Astrocyte (in vitro differentiated cells and primary cell): ENCODE results near the gene CEBPG. TPM values are rescaled to one million over a fixed set of nuclear protein-coding genes. Genes with fewer than 3 reads are reported as not detected.

Experiments used
- DNase-seq: peaks from one replicate; pipeline ENCODE4 v3.0.0-alpha.2; 2010; ENCODE audit warnings: low read depth
- FAIRE-seq: peaks from 2 replicates; lab custom pipeline; 2011; peaks lifted over from hg19 to GRCh38; lab: Jason Lieb, UNC
- H2AFZ ChIP-seq: 2 replicates; pipeline ENCODE4 v1.6.0; 2012; ENCODE audit warnings: low read depth, low read length, inconsistent platforms
- H3K27ac ChIP-seq: 2 replicates; pipeline ENCODE4 v1.5.1; 2011; ENCODE audit warnings: low read depth, low read length, inconsistent platforms
- H3K27me3 ChIP-seq: 2 replicates; pipeline ENCODE4 v1.6.0; 2011; ENCODE audit warnings: low read length, inconsistent platforms; ENCODE audit not compliant: insufficient read depth
- H3K36me3 ChIP-seq: 2 replicates; pipeline ENCODE4 v1.5.1; 2011; ENCODE audit warnings: low read length, inconsistent platforms; ENCODE audit not compliant: insufficient read depth
- H3K4me1 ChIP-seq: 2 replicates; pipeline ENCODE4 v1.5.1; 2011; ENCODE audit warnings: low read length, inconsistent platforms; ENCODE audit not compliant: insufficient read depth
- H3K4me2 ChIP-seq: 2 replicates; pipeline ENCODE4 v1.6.0; 2012; ENCODE audit warnings: low read length, inconsistent platforms
- H3K4me3 ChIP-seq: 2 replicates; pipeline ENCODE4 v1.5.1; 2011; ENCODE audit warnings: low read depth, mild to moderate bottlenecking, low read length, inconsistent platforms; ENCODE audit not compliant: insufficient read depth
- H3K79me2 ChIP-seq: 2 replicates; pipeline ENCODE4 v1.6.0; 2012; ENCODE audit warnings: mild to moderate bottlenecking, low read length, inconsistent platforms; ENCODE audit not compliant: insufficient read depth
- H3K9ac ChIP-seq: 2 replicates; pipeline ENCODE4 v1.6.0; 2012; ENCODE audit warnings: mild to moderate bottlenecking, low read length, inconsistent platforms
- H3K9me3 ChIP-seq: 2 replicates; pipeline ENCODE4 v1.5.1; 2012; ENCODE audit warnings: low read depth, mild to moderate bottlenecking, low read length, inconsistent platforms; ENCODE audit not compliant: insufficient read depth
- H4K20me1 ChIP-seq: 2 replicates; pipeline ENCODE4 v1.6.0; 2012; ENCODE audit warnings: low read length, inconsistent platforms; ENCODE audit not compliant: insufficient read depth
- H3K27ac Mint-ChIP-seq: one replicate; pipeline ENCODE4 v1.8.0; 2021; ENCODE audit warnings: mild to moderate bottlenecking, mixed read lengths; ENCODE audit not compliant: unreplicated experiment
- H3K27me3 Mint-ChIP-seq: one replicate; pipeline ENCODE4 v1.8.0; 2021; ENCODE audit warnings: low read depth, mixed read lengths; ENCODE audit not compliant: unreplicated experiment
- H3K36me3 Mint-ChIP-seq: one replicate; pipeline ENCODE4 v1.8.0; 2021; ENCODE audit warnings: low read depth, mixed read lengths; ENCODE audit not compliant: unreplicated experiment
- H3K4me1 Mint-ChIP-seq: one replicate; pipeline ENCODE4 v1.8.0; 2021; ENCODE audit warnings: low read depth, mixed read lengths; ENCODE audit not compliant: unreplicated experiment
- H3K4me3 Mint-ChIP-seq: one replicate; pipeline ENCODE4 v1.8.0; 2021; ENCODE audit warnings: mild to moderate bottlenecking, moderate library complexity, mixed read lengths; ENCODE audit not compliant: unreplicated experiment
- H3K9me3 Mint-ChIP-seq: one replicate; pipeline ENCODE4 v1.8.0; 2021; ENCODE audit warnings: mild to moderate bottlenecking, mixed read lengths; ENCODE audit not compliant: unreplicated experiment
- EZH2 ChIP-seq: IDR thresholded peaks from 2 replicates; pipeline ENCODE4 v1.6.1; 2012; ENCODE audit warnings: mild to moderate bottlenecking, low read length, inconsistent platforms; ENCODE audit not compliant: insufficient read depth
- total RNA-seq: library from RNA; stranded (reverse); gene quantifications from 2 replicates; pipeline ENCODE4 v1.2.1, GENCODE V29; 2021
- TF ChIP-seq, protein P1 (sequence below): IDR thresholded peaks from 2 replicates; pipeline ENCODE4 v1.5.1; 2011; ENCODE audit warnings: low read depth, mild to moderate bottlenecking, inconsistent platforms, low read length, moderate library complexity; ENCODE audit not compliant: insufficient read depth

Gene CEBPG
- total RNA-seq, 1 donor from 2014 or later, result 31.7 TPM

DNA sequence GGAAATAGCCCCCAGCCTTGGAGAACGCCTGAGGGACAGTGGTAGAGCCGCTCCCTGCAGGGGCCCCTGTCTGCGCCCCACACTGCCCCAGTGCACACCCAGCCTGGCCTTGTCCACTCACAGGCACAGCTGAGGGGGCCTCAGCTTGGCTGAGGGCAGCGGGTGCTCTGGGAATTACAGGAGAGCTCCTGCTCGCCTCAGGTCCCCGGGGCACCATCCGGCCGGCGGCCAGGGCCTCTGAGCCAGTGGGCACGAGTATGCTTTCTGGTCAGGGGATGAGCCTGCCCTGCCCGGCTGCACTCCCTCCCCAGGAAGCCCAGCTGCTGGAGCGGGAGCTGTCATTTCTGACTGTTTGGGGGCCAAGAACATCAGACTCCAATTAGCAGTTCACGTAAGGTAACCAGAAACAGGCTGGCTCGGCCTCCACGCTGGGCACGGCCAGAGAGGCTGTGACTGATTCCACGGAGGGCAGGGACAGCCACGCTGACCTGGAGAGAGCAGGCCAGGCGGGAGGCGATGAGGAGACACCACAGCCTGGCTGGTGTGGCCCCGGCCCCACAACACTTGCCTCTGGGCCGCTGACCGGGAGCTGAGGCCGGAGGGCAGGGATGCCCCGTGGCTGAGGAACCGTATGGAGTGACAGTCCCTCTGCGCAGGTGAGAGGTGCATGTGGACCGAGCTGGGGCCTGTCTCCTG lies 15.4 kb downstream of the CEBPG start:
- peaks cover 2% of the 10 kb centered on the region for H3K4me1 Mint-ChIP-seq
- TF ChIP-seq, protein P1, sequence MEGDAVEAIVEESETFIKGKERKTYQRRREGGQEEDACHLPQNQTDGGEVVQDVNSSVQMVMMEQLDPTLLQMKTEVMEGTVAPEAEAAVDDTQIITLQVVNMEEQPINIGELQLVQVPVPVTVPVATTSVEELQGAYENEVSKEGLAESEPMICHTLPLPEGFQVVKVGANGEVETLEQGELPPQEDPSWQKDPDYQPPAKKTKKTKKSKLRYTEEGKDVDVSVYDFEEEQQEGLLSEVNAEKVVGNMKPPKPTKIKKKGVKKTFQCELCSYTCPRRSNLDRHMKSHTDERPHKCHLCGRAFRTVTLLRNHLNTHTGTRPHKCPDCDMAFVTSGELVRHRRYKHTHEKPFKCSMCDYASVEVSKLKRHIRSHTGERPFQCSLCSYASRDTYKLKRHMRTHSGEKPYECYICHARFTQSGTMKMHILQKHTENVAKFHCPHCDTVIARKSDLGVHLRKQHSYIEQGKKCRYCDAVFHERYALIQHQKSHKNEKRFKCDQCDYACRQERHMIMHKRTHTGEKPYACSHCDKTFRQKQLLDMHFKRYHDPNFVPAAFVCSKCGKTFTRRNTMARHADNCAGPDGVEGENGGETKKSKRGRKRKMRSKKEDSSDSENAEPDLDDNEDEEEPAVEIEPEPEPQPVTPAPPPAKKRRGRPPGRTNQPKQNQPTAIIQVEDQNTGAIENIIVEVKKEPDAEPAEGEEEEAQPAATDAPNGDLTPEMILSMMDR, result no peak
- no peak for TF ChIP-seq EZH2
- no peak overlapping the region for H3K27ac ChIP-seq
- no peak overlapping the region for H2AFZ ChIP-seq
- H3K4me3 ChIP-seq, result no peak overlapping the region
- no peak overlapping the region for H3K27ac Mint-ChIP-seq
- no peak overlapping the region for H3K4me3 Mint-ChIP-seq
- peaks cover 3% of the 10 kb centered on the region for H3K36me3 Mint-ChIP-seq
- no peaks in the 10 kb centered on the region for H3K36me3 ChIP-seq
- no peaks in the 10 kb centered on the region for H3K27me3 Mint-ChIP-seq
- H3K9ac ChIP-seq, result no peak overlapping the region
- peaks cover 28% of the 10 kb centered on the region for H3K79me2 ChIP-seq
- FAIRE-seq (no peak), DNase-seq (no peak)
- no peak overlapping the region for H3K4me2 ChIP-seq
- no peaks in the 10 kb centered on the region for H3K9me3 Mint-ChIP-seq
- peaks cover 9% of the 10 kb centered on the region for H3K4me1 ChIP-seq
- H3K27me3 ChIP-seq, result no peaks in the 10 kb centered on the region
- H4K20me1 ChIP-seq, result peaks cover 85% of the 10 kb centered on the region
- no peaks in the 10 kb centered on the region for H3K9me3 ChIP-seq

DNA sequence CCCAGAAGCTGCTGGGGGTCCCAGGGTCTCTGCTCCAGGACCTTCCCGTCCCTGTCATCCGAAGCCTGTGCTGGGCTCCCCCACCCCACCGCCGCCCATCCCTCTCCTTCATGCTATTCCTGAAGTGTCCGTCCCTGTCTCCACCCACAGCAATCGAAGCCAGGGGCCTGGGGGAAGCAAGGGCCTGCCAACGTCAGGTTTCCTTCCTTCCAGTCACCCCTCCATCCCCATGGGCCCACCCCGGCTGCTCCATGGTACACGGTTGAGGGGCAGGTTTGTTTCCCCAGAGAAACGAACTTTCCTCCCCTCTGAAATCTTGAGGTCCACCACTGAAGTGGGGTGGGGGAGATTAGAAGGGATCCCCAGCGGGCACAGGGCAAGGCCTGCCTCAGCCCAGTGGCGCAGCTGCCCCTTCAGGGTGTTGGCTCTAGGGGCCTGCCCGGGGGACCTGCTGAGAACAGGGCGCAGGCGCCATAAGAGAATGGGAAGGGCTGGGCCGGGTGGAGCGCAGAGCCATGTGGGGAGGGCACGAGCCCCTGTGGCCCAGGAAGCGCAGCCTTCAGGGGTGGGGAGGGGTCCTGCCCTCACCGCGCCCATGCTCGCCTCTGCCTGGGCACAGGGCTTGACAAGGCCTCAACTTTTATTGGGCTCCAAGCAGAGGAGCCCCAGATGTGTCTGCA lies 16.1 kb downstream of the CEBPG start:
- Histone ChIP-seq H3K4me3 (no peak overlapping the region), H4K20me1 (peaks cover 88% of the 10 kb centered on the region), H3K9ac (no peak overlapping the region), H3K27ac (no peak overlapping the region), H2AFZ (no peak overlapping the region), H3K36me3 (no peaks in the 10 kb centered on the region), H3K27me3 (no peaks in the 10 kb centered on the region), H3K79me2 (peaks cover 22% of the 10 kb centered on the region), H3K4me1 (peaks cover 16% of the 10 kb centered on the region), H3K4me2 (no peak overlapping the region), H3K9me3 (no peaks in the 10 kb centered on the region)
- H3K27ac Mint-ChIP-seq, result no peak overlapping the region
- FAIRE-seq, result no peak
- peaks cover 6% of the 10 kb centered on the region for H3K4me1 Mint-ChIP-seq
- DNase-seq, result no peak
- no peak for TF ChIP-seq EZH2
- TF ChIP-seq, protein P1, result no peak
- H3K9me3 Mint-ChIP-seq, result no peaks in the 10 kb centered on the region
- peaks cover 3% of the 10 kb centered on the region for H3K36me3 Mint-ChIP-seq
- no peak overlapping the region for H3K4me3 Mint-ChIP-seq
- no peaks in the 10 kb centered on the region for H3K27me3 Mint-ChIP-seq
